Keratinocyte (primary cell): Measurements from ENCODE around the gene GGCX. TPM values are rescaled to one million over a fixed set of nuclear protein-coding genes. Genes with fewer than 3 reads are reported as not detected.

Source experiments
- DNase-seq: peaks from one replicate; pipeline ENCODE4 v3.0.0-alpha.2; 2011; ENCODE audit warnings: low read depth, missing footprints, low spot score
- FAIRE-seq: peaks from 2 replicates; lab custom pipeline; 2011; peaks lifted over from hg19 to GRCh38; lab: Jason Lieb, UNC
- H2AFZ ChIP-seq: 2 replicates; pipeline ENCODE4 v1.6.0; 2012; ENCODE audit warnings: low read length, control low read depth, inconsistent platforms; ENCODE audit not compliant: control insufficient read depth
- H3K27ac ChIP-seq: 2 replicates; pipeline ENCODE4 v1.5.1; 2011; ENCODE audit warnings: low read length; ENCODE audit not compliant: control insufficient read depth, insufficient read depth
- H3K27me3 ChIP-seq: 3 replicates; pipeline ENCODE4 v1.6.0; 2011; ENCODE audit warnings: low read length; ENCODE audit not compliant: control insufficient read depth, insufficient read depth; ENCODE audit errors: extremely low read depth
- H3K36me3 ChIP-seq, 2 experiments: 2 replicates in 1 of 2; 3 replicates in 1 of 2; pipeline ENCODE4 v1.5.1; 2011; ENCODE audit warnings: low read length in 2 of 2, mild to moderate bottlenecking in 1 of 2; ENCODE audit not compliant: control insufficient read depth in 2 of 2, insufficient read depth in 2 of 2; ENCODE audit errors: extremely low read depth in 1 of 2
- H3K4me1 ChIP-seq: 3 replicates; pipeline ENCODE4 v1.5.1; 2011; ENCODE audit warnings: low read length; ENCODE audit not compliant: control insufficient read depth, insufficient read depth; ENCODE audit errors: extremely low read depth
- H3K4me2 ChIP-seq: 3 replicates; pipeline ENCODE4 v1.6.0; 2011; ENCODE audit warnings: low read depth, low read length; ENCODE audit not compliant: control insufficient read depth, insufficient read depth; ENCODE audit errors: extremely low read depth
- H3K4me3 ChIP-seq, 3 experiments: fragments of 200-600 bp in 1 of 3; sonication (generic) in 1 of 3; 2 replicates in 2 of 3; 3 replicates in 1 of 3; pipeline ENCODE4 v1.5.1; 2011 to 2016; ENCODE audit warnings: low read length in 3 of 3, mild to moderate bottlenecking in 3 of 3, control low read depth in 2 of 3, inconsistent platforms in 1 of 3, low read depth in 1 of 3, mixed read lengths in 1 of 3, mixed run types in 1 of 3, moderate library complexity in 1 of 3; ENCODE audit not compliant: control insufficient read depth in 2 of 3, insufficient read depth in 2 of 3; ENCODE audit errors: extremely low read depth in 1 of 3
- H3K79me2 ChIP-seq: 2 replicates; pipeline ENCODE4 v1.6.0; 2012; ENCODE audit warnings: low read length; ENCODE audit not compliant: control insufficient read depth, insufficient read depth
- H3K9ac ChIP-seq: 3 replicates; pipeline ENCODE4 v1.6.0; 2011; ENCODE audit warnings: low read length; ENCODE audit not compliant: control insufficient read depth, insufficient read depth; ENCODE audit errors: extremely low read depth
- H3K9me1 ChIP-seq: 3 replicates; pipeline ENCODE4 v1.6.0; 2011; ENCODE audit warnings: low read length; ENCODE audit not compliant: control insufficient read depth, insufficient read depth; ENCODE audit errors: extremely low read depth
- H3K9me3 ChIP-seq: 2 replicates; pipeline ENCODE4 v1.5.1; 2012; ENCODE audit warnings: low read depth, low read length; ENCODE audit not compliant: control insufficient read depth
- H4K20me1 ChIP-seq: 3 replicates; pipeline ENCODE4 v1.6.0; 2011; ENCODE audit warnings: low read length; ENCODE audit not compliant: control insufficient read depth, insufficient read depth; ENCODE audit errors: extremely low read depth
- EZH2 ChIP-seq: IDR thresholded peaks from one replicate; pipeline ENCODE4 v1.6.1; 2012; ENCODE audit warnings: inconsistent platforms, mild to moderate bottlenecking, low read length, moderate library complexity
- dilution Hi-C: fragments of 300-500 bp; cut with MboI; formaldehyde crosslinking; loops from one replicate; pipeline ENCODE4 v1.7.0; 2020; ENCODE audit warnings: low sequenced_read_pairs; ENCODE audit not compliant: extremely low pct_ligation_motif_present
- polyA plus RNA-seq, 5 experiments: library from polyadenylated mRNA; depleted of rRNA in 3 of 5; stranded (reverse) in 3 of 5; stranded (forward) in 1 of 5; unstranded in 1 of 5; fragments of >200 nt; gene quantifications; 1 replicate in 1 of 5; 2 replicates in 3 of 5; 3 replicates in 1 of 5; pipeline versions ENCODE4 v1.2.1 to v1.2.3, GENCODE V29; 2011 to 2012; ENCODE audit warnings: missing spikeins in 2 of 5, low read depth in 1 of 5, low replicate concordance in 1 of 5
- TF ChIP-seq, protein P1 (sequence below), 3 experiments: IDR thresholded peaks in 1 of 3; conservative IDR thresholded peaks in 1 of 3; optimal IDR thresholded peaks in 1 of 3; 2 replicates in 2 of 3; 3 replicates in 1 of 3; pipeline versions ENCODE3 to v1.5.1; 2011; ENCODE audit warnings: low read length in 3 of 3, mild to moderate bottlenecking in 3 of 3, moderate library complexity in 2 of 3, control low read depth in 1 of 3, inconsistent platforms in 1 of 3; ENCODE audit not compliant: insufficient read depth in 2 of 3; ENCODE audit errors: extremely low read depth in 1 of 3

The GGCX gene
- polyA plus RNA-seq, 1 donor (not counting 4 experiments of a cell fraction or from before 2014, with no cell fraction given), result 34.3 TPM

DNA sequence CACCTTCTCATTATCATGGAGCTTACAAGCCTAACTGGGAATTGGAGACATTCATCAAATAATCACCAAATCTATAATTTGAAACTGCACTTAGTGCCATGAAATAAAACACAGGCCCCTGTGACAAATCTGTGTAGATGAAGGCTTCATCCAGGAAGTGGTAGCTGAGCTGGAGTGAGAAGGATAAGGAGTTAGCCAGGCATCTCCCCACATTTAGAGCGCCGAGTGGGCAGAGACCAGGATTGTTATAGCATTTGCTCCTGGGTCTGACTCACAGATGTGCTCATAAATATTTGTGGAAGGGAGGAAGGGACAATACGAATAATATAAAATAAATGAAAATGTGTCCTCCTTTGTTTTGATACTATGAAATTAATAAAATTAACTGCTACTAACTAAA, 24.8 kb downstream of the GGCX start:
- peaks cover 18% of the 10 kb centered on the region for H4K20me1 ChIP-seq
- peaks cover 29% of the 10 kb centered on the region for H3K4me1 ChIP-seq
- H2AFZ ChIP-seq, result no peak overlapping the region
- H3K27ac ChIP-seq, result no peak overlapping the region
- H3K9me1 ChIP-seq, result no peaks in the 10 kb centered on the region
- H3K4me3 ChIP-seq, result no peak overlapping the region
- TF ChIP-seq, protein P1, sequence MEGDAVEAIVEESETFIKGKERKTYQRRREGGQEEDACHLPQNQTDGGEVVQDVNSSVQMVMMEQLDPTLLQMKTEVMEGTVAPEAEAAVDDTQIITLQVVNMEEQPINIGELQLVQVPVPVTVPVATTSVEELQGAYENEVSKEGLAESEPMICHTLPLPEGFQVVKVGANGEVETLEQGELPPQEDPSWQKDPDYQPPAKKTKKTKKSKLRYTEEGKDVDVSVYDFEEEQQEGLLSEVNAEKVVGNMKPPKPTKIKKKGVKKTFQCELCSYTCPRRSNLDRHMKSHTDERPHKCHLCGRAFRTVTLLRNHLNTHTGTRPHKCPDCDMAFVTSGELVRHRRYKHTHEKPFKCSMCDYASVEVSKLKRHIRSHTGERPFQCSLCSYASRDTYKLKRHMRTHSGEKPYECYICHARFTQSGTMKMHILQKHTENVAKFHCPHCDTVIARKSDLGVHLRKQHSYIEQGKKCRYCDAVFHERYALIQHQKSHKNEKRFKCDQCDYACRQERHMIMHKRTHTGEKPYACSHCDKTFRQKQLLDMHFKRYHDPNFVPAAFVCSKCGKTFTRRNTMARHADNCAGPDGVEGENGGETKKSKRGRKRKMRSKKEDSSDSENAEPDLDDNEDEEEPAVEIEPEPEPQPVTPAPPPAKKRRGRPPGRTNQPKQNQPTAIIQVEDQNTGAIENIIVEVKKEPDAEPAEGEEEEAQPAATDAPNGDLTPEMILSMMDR (optimal IDR thresholded peaks at IDR 0.05 in 1 of 3, IDR thresholded peaks at IDR 0.05 in 1 of 3, conservative IDR thresholded peaks at IDR 0.05 in 1 of 3; ENCODE audit: extremely low read depth in 1 of 3, insufficient read depth in 2 of 3, low read length in 3 of 3), result no peak
- TF ChIP-seq EZH2, result no peak
- H3K36me3 ChIP-seq, result peaks cover 4 to 19% of the 10 kb centered on the region in 2 experiments
- no peak overlapping the region for H3K9ac ChIP-seq
- peak overlapping the region; percentile 98 for H3K4me2 ChIP-seq
- H3K27me3 ChIP-seq, result no peaks in the 10 kb centered on the region
- FAIRE-seq (no peak), DNase-seq (no peak)
- H3K79me2 ChIP-seq, result peaks cover 39% of the 10 kb centered on the region
- dilution Hi-C loops, result no loop called here
- no peaks in the 10 kb centered on the region for H3K9me3 ChIP-seq

DNA sequence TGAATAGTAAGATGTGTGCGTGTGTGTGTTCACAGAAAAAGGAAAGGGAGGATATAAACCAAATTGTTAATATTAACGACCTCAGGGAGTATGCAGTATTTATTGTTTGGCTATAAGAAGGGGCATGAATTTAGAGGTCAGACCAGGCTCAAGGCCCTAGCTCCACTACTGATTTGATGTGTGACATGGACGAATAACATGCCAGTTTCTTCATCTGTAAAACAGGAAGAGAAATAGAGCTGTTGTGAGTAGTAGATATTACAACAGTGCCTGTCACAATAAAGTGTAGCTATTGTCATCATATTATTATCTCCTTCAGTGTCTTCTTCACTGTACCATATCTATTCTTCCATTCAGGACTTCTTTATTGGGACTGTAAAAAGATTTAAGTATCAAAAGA, 26.4 kb downstream of the GGCX start:
- H3K4me1 ChIP-seq, result peaks cover 22% of the 10 kb centered on the region
- H3K4me3 ChIP-seq, result no peak overlapping the region
- H3K9ac ChIP-seq, result no peak overlapping the region
- FAIRE-seq (no peak), DNase-seq (no peak)
- H2AFZ ChIP-seq, result no peak overlapping the region
- H3K9me3 ChIP-seq, result no peaks in the 10 kb centered on the region
- no peak overlapping the region for H3K27ac ChIP-seq
- no peaks in the 10 kb centered on the region for H3K9me1 ChIP-seq
- H4K20me1 ChIP-seq, result peaks cover 3% of the 10 kb centered on the region
- no peak overlapping the region for H3K4me2 ChIP-seq
- no peaks in the 10 kb centered on the region for H3K27me3 ChIP-seq
- dilution Hi-C loops, result no loop called here
- peaks cover 23% of the 10 kb centered on the region for H3K79me2 ChIP-seq
- TF ChIP-seq EZH2, result no peak
- TF ChIP-seq, protein P1 (optimal IDR thresholded peaks at IDR 0.05 in 1 of 3, IDR thresholded peaks at IDR 0.05 in 1 of 3, conservative IDR thresholded peaks at IDR 0.05 in 1 of 3; ENCODE audit: extremely low read depth in 1 of 3, insufficient read depth in 2 of 3, low read length in 3 of 3), result no peak
- H3K36me3 ChIP-seq, result peaks cover 2 to 3% of the 10 kb centered on the region in 2 experiments
